SU-DHL-6 (cell line): ENCODE measurements around the gene TMEM14C.

Experiments used
- H2AFZ ChIP-seq: fragments of 200-600 bp; sonication (generic); 2 replicates; pipeline ENCODE4 v1.6.1; 2014; ENCODE audit warnings: low read depth, mild to moderate bottlenecking, moderate library complexity, mixed read lengths, antibody characterized with exemption, low read length; ENCODE audit not compliant: severe bottlenecking
- H3F3A ChIP-seq: fragments of 200-600 bp; shearing (Covaris generic); 2 replicates; pipeline ENCODE4 v1.6.0; 2016; ENCODE audit warnings: antibody characterized with exemption, mild to moderate bottlenecking; ENCODE audit not compliant: insufficient read depth
- H3K27ac ChIP-seq: fragments of 200-600 bp; sonication (generic); 2 replicates; pipeline ENCODE4 v1.5.1; 2016; ENCODE audit warnings: low read depth, mild to moderate bottlenecking, low read length, moderate library complexity, mixed read lengths
- H3K27me3 ChIP-seq: fragments of 200-600 bp; sonication (generic), shearing (Covaris generic); 2 replicates; pipeline ENCODE4 v1.6.0; 2014; ENCODE audit warnings: mild to moderate bottlenecking, low read length
- H3K36me3 ChIP-seq: fragments of 200-600 bp; sonication (generic); 2 replicates; pipeline ENCODE4 v1.6.1; 2014; ENCODE audit warnings: mild to moderate bottlenecking, low read length, mixed read lengths
- H3K4me2 ChIP-seq: fragments of 300-600, 200-600 bp; shearing (Covaris generic), sonication (generic); 2 replicates; pipeline ENCODE4 v1.6.0; 2014; ENCODE audit warnings: low read length, low read depth, mild to moderate bottlenecking; ENCODE audit not compliant: poor library complexity, severe bottlenecking
- H3K4me3 ChIP-seq: fragments of 200-600 bp; sonication (generic); 2 replicates; pipeline ENCODE4 v1.5.1; 2014; ENCODE audit warnings: antibody characterized with exemption, low read length, mild to moderate bottlenecking, mixed read lengths; ENCODE audit not compliant: insufficient read depth, poor library complexity, severe bottlenecking
- H3K79me2 ChIP-seq: fragments of 200-600 bp; sonication (generic); 2 replicates; pipeline ENCODE4 v1.6.1; 2014; ENCODE audit warnings: mild to moderate bottlenecking, low read length, moderate library complexity; ENCODE audit not compliant: insufficient read depth
- H3K9ac ChIP-seq: fragments of 200-600 bp; sonication (generic); 2 replicates; pipeline ENCODE4 v1.7.0; 2014; ENCODE audit warnings: mild to moderate bottlenecking, low read length
- H3K9me2 ChIP-seq: fragments of 200-600 bp; sonication (generic); replicated peaks from 2 replicates; pipeline ENCODE4 v1.6.1; 2014; ENCODE audit warnings: low read length; ENCODE audit not compliant: insufficient read depth
- H3K9me3 ChIP-seq: fragments of 200-600 bp; sonication (generic); 2 replicates; pipeline ENCODE4 v1.6.1; 2014; ENCODE audit warnings: low read length, mixed read lengths; ENCODE audit not compliant: insufficient read depth
- H4K20me1 ChIP-seq: fragments of 200-600 bp; sonication (generic); 2 replicates; pipeline ENCODE4 v1.6.1; 2014; ENCODE audit warnings: low read depth, mild to moderate bottlenecking, antibody characterized with exemption, low read length, moderate library complexity, mixed read lengths
- EZH2phosphoT487 ChIP-seq: fragments of 200-600 bp; sonication (generic), shearing (Covaris generic); conservative IDR thresholded peaks from 2 replicates; pipeline ENCODE4 v1.6.1; 2018; ENCODE audit warnings: mild to moderate bottlenecking, antibody characterized with exemption, low read length, moderate library complexity, mixed read lengths
- TF ChIP-seq, protein P1 (sequence below): fragments of 200-600 bp; sonication (generic); IDR thresholded peaks from one replicate; pipeline ENCODE4 v1.5.1; 2017; ENCODE audit warnings: antibody characterized with exemption, mild to moderate bottlenecking, low read length, moderate library complexity; ENCODE audit not compliant: insufficient read depth, poor library complexity, severe bottlenecking

Gene TMEM14C

DNA sequence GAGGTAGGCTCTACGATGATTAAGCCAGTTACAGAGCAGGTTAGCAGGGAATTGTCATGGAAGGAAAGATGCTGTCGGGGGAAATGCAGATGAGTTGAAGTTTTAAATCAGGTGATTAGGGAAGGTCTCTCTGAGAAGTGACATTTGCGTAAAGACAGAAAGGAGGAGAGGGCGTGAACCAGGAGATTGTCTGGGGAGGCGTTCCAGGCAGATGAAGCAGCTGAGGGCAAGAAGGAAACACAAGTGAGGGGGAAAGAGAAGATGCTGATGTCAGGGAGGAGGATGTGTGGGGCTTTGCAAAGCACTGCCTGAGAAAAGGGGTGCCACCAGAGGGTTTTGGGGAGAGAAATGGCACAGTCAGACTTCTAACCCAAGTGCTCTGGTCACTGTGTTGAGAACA, 22.2 kb downstream of the TMEM14C start:
- Histone ChIP-seq H3K9me3 (no peaks in the 10 kb centered on the region), H4K20me1 (no peaks in the 10 kb centered on the region), H3K9me2 (no peaks in the 10 kb centered on the region), H3K27ac (no peak overlapping the region), H3K4me2 (no peak overlapping the region), H3F3A (peaks cover 15% of the 10 kb centered on the region), H3K27me3 (no peaks in the 10 kb centered on the region), H3K9ac (no peak overlapping the region), H2AFZ (no peak overlapping the region), H3K4me3 (no peak overlapping the region), H3K36me3 (no peaks in the 10 kb centered on the region), H3K79me2 (peaks cover 28% of the 10 kb centered on the region)
- no peak for TF ChIP-seq EZH2phosphoT487
- TF ChIP-seq, protein P1, sequence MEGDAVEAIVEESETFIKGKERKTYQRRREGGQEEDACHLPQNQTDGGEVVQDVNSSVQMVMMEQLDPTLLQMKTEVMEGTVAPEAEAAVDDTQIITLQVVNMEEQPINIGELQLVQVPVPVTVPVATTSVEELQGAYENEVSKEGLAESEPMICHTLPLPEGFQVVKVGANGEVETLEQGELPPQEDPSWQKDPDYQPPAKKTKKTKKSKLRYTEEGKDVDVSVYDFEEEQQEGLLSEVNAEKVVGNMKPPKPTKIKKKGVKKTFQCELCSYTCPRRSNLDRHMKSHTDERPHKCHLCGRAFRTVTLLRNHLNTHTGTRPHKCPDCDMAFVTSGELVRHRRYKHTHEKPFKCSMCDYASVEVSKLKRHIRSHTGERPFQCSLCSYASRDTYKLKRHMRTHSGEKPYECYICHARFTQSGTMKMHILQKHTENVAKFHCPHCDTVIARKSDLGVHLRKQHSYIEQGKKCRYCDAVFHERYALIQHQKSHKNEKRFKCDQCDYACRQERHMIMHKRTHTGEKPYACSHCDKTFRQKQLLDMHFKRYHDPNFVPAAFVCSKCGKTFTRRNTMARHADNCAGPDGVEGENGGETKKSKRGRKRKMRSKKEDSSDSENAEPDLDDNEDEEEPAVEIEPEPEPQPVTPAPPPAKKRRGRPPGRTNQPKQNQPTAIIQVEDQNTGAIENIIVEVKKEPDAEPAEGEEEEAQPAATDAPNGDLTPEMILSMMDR, result no peak

DNA sequence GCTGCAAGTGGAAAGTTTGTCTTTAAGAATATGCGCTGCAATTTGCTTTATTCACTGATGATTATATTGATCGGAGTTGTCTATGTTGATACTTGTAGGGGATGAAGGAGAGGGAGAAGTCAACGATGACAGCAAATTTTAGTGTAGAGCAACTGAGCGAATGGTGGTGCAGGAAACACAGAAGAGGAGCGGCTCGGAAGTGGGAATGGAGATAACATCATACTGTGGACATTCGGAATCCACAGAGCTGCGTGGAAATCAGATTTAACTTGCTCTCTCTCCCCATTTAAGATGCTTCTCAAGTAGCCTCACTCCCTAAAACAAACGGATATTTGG, 24.0 kb downstream of the TMEM14C start:
- H3K4me3 ChIP-seq, result peak overlapping the region; percentile 87
- H3K36me3 ChIP-seq, result peaks cover 6% of the 10 kb centered on the region; the same call in 1 of the 2 replicates
- no peaks in the 10 kb centered on the region for H4K20me1 ChIP-seq
- H3K4me2 ChIP-seq, result peak overlapping the region; percentile 75
- peak overlapping the region; percentile 91 for H2AFZ ChIP-seq
- peak overlapping the region; percentile 81 for H3K9ac ChIP-seq
- H3K27ac ChIP-seq, result peak overlapping the region; percentile 42
- H3K79me2 ChIP-seq, result peaks cover 42% of the 10 kb centered on the region
- H3K27me3 ChIP-seq, result no peaks in the 10 kb centered on the region
- no peak for TF ChIP-seq EZH2phosphoT487
- TF ChIP-seq, protein P1, result no peak
- H3K9me2 ChIP-seq, result no peaks in the 10 kb centered on the region
- peaks cover 15% of the 10 kb centered on the region for H3F3A ChIP-seq
- H3K9me3 ChIP-seq, result no peaks in the 10 kb centered on the region

DNA sequence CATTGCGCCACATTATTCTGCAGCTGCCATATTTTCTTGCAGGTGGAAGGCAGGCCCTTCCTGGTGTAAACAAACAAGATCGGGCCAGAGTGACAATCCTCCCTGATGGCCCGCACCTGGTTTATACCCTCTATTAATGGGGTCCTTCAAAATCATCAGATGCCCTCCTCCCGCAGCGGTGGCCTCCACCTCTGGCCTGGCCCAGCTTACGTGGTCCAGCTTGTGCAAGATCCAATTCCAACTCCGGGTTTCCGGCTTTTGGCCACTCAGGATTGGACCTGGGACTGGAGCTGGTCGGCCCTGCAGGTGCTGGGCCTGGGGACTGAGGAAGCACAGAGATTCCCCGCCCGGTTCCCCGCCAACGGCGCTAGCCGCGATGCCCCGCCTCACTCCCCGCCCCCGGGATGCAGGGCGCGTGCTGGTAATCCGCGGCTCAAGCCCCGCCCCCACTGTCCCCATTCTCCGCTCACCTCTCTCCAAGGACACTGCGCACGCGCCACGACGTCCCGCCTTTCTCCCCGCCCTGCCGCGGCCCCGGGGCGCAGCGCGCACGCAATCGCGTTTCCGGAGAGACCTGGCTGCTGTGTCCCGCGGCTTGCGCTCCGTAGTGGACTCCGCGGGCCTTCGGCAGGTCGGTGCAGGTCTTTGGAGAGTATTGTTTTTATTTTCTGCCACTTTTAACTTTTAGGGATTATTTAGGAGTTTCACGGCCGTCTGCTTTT, 24.5 kb downstream of the TMEM14C start, which contains the start of gene TMEM14B:
TMEM14B (plus strand) TSS at position 555 of the 722 bp plus-strand sequence. CDS start 1,441 bp downstream, outside the sequence.
- Histone ChIP-seq H3K9me3 (no peaks in the 10 kb centered on the region), H3K79me2 (peaks cover 42% of the 10 kb centered on the region), H2AFZ (peak within 1 kb of the TSS; percentile 91), H3K9me2 (no peaks in the 10 kb centered on the region), H3F3A (peaks cover 15% of the 10 kb centered on the region), H3K4me3 (peak within 1 kb of the TSS; percentile 87), H3K4me2 (peak within 1 kb of the TSS; percentile 78), H3K27ac (peak within 1 kb of the TSS; percentile 53), H3K36me3 (peaks cover 6% of the 10 kb centered on the region; the same call in 1 of the 2 replicates), H3K9ac (peak within 1 kb of the TSS; percentile 81), H3K27me3 (no peaks in the 10 kb centered on the region), H4K20me1 (no peaks in the 10 kb centered on the region)
- TF ChIP-seq, protein P1, result no peak
- TF ChIP-seq EZH2phosphoT487, result no peak
